GM20000 (cell line): ENCODE measurements around the gene CHAC1.

ENCODE experiments used
- DNase-seq: peaks from one replicate; pipeline ENCODE4 v3.0.0; 2012; ENCODE audit warnings: low spot score
- CTCF ChIP-seq: IDR thresholded peaks from 2 replicates; pipeline ENCODE4 v1.5.1; 2012; ENCODE audit warnings: mild to moderate bottlenecking, control low read depth; ENCODE audit errors: extremely low read depth, missing control alignments

CHAC1 gene

GRCh38 chr15:40925863-40926658 is 27.2 kb upstream of the CHAC1 start:
- no peak for TF ChIP-seq CTCF
- no peak for DNase-seq

- TF ChIP-seq CTCF, result no peak
- no peak for DNase-seq
Measured at GRCh38 chr15:40926659-40927494, 26.4 kb upstream of the CHAC1 start.

GRCh38 chr15:40927495-40927872 is 25.8 kb upstream of the CHAC1 start:
- no peak for TF ChIP-seq CTCF
- no peak for DNase-seq

- peak; percentile 58 for DNase-seq
- TF ChIP-seq CTCF, result no peak
Measured at GRCh38 chr15:40927873-40928806, 25.1 kb upstream of the CHAC1 start.

GRCh38 chr15:40928821-40929659 is 24.2 kb upstream of the CHAC1 start, which contains the start of gene DLL4:
Gene DLL4, plus strand, starts transcription at chr15:40929340. Its CDS starts 329 bp downstream, at chr15:40929669.
- DNase-seq, result peak; percentile 81
- no peak for TF ChIP-seq CTCF

GRCh38 chr15:40929660-40930429 is 23.4 kb upstream of the CHAC1 start:
- no peak for TF ChIP-seq CTCF
- DNase-seq, result no peak
